ENCODE measurements around the gene RNF166. TPM values are rescaled to one million over a fixed set of nuclear protein-coding genes. Genes with fewer than 3 reads are reported as not detected.

RNF166 gene
- total and polyA plus RNA-seq, 2 of the 13 experiments (the other 11 are each of a cell fraction or from before 2014, with no cell fraction given): 21.4 to 23.0 TPM

DNA sequence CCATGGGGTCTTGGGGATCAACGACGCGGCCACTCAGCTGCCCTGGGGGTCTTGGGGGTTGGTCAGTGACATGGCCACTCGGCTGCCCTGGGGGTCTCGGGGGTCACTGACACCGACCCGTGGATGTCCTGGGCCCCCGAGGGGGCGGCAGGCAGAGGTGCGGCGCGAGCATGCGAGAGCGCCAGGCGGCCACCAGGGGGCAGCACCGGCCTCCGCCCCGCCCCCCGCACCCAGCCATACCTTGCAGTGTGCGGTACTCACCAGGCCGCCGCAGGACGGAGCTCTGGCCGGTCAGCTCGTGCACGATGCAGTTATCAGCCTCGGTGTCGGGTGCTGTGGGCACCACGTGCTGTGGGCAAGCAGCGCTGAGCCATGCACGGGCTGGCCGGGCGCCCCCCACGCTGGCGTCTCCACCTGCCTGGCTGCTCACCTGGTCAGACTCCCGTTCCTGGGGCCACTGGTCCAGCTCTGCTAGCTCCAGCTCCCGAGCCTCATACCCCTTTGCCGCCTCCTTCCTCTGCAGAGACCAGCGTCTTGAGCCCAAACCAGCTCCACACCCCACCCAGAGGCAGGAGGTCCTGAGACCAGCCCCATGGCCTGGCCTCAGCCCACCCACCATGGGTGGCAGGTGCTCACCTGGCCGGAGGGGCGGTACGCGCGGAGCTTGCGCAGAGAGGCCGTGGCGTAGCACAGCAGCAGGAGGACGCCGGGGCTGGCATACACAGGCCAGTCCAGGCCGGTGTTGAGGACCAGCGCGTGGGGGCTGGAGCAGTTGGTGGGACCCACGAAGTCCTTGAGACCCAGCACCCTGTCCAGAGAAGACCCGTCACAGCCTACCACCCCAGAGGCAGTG lies 31.3 kb upstream of the RNF166 start (continued):
- TF ChIP-seq, protein P1, sequence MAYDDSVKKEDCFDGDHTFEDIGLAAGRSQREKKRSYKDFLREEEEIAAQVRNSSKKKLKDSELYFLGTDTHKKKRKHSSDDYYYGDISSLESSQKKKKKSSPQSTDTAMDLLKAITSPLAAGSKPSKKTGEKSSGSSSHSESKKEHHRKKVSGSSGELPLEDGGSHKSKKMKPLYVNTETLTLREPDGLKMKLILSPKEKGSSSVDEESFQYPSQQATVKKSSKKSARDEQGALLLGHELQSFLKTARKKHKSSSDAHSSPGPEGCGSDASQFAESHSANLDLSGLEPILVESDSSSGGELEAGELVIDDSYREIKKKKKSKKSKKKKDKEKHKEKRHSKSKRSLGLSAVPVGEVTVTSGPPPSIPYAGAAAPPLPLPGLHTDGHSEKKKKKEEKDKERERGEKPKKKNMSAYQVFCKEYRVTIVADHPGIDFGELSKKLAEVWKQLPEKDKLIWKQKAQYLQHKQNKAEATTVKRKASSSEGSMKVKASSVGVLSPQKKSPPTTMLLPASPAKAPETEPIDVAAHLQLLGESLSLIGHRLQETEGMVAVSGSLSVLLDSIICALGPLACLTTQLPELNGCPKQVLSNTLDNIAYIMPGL (CRISPR knock-in tag; IDR thresholded peaks at IDR 0.05; ENCODE audit: borderline replicate concordance in 1 of 2, low read depth in 1 of 2): peak; percentile 81 to 85
- peak; percentile 93 for TF ChIP-seq ZSCAN25 (CRISPR knock-in tag; IDR thresholded peaks at IDR 0.05)
- peak; percentile 88; the same call in 1 of the 2 replicates for TF ChIP-seq AHR (CRISPR knock-in tag; IDR thresholded peaks at IDR 0.05)
- no peak for TF ChIP-seq ZNF232 (CRISPR knock-in tag; IDR thresholded peaks at IDR 0.05; ENCODE audit: borderline replicate concordance)
- TF ChIP-seq ZBTB38 (CRISPR knock-in tag; IDR thresholded peaks at IDR 0.05): peak; percentile 97
- TF ChIP-seq, protein P2, sequence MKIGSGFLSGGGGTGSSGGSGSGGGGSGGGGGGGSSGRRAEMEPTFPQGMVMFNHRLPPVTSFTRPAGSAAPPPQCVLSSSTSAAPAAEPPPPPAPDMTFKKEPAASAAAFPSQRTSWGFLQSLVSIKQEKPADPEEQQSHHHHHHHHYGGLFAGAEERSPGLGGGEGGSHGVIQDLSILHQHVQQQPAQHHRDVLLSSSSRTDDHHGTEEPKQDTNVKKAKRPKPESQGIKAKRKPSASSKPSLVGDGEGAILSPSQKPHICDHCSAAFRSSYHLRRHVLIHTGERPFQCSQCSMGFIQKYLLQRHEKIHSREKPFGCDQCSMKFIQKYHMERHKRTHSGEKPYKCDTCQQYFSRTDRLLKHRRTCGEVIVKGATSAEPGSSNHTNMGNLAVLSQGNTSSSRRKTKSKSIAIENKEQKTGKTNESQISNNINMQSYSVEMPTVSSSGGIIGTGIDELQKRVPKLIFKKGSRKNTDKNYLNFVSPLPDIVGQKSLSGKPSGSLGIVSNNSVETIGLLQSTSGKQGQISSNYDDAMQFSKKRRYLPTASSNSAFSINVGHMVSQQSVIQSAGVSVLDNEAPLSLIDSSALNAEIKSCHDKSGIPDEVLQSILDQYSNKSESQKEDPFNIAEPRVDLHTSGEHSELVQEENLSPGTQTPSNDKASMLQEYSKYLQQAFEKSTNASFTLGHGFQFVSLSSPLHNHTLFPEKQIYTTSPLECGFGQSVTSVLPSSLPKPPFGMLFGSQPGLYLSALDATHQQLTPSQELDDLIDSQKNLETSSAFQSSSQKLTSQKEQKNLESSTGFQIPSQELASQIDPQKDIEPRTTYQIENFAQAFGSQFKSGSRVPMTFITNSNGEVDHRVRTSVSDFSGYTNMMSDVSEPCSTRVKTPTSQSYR (CRISPR knock-in tag; IDR thresholded peaks at IDR 0.05; ENCODE audit: borderline replicate concordance): peak; percentile 85; the same call in 1 of the 2 replicates
- peak; percentile 28; the same call in 1 of the 2 replicates for TF ChIP-seq MED1 (CRISPR knock-in tag; IDR thresholded peaks at IDR 0.05)
- TF ChIP-seq ADNP (CRISPR knock-in tag; IDR thresholded peaks at IDR 0.05): no peak
- no peak for TF ChIP-seq ZNF737 (CRISPR knock-in tag; IDR thresholded peaks at IDR 0.05; ENCODE audit: borderline replicate concordance)
- TF ChIP-seq THYN1 (CRISPR knock-in tag; IDR thresholded peaks at IDR 0.05; ENCODE audit: borderline replicate concordance, low read depth): no peak
- 0 out of 2 replicates have a peak, but pooled peaks have one; percentile 37 for TF ChIP-seq CCDC6 (CRISPR knock-in tag; IDR thresholded peaks at IDR 0.05)
- no peak for TF ChIP-seq NFATC3 (CRISPR knock-in tag; IDR thresholded peaks at IDR 0.05)
- TF ChIP-seq ARID4A (CRISPR knock-in tag; IDR thresholded peaks at IDR 0.05; ENCODE audit: borderline replicate concordance): peak; percentile 69
- peak; percentile 30; the same call in 1 of the 2 replicates for TF ChIP-seq SMC3 (IDR thresholded peaks at IDR 0.05; ENCODE audit: low read length)
- TF ChIP-seq, protein P3, sequence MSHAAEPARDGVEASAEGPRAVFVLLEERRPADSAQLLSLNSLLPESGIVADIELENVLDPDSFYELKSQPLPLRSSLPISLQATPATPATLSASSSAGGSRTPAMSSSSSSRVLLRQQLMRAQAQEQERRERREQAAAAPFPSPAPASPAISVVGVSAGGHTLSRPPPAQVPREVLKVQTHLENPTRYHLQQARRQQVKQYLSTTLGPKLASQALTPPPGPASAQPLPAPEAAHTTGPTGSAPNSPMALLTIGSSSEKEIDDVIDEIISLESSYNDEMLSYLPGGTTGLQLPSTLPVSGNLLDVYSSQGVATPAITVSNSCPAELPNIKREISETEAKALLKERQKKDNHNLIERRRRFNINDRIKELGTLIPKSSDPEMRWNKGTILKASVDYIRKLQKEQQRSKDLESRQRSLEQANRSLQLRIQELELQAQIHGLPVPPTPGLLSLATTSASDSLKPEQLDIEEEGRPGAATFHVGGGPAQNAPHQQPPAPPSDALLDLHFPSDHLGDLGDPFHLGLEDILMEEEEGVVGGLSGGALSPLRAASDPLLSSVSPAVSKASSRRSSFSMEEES (CRISPR knock-in tag; IDR thresholded peaks at IDR 0.05): no peak
- TF ChIP-seq HNRNPUL1 (IDR thresholded peaks at IDR 0.05; ENCODE audit: low read depth, low read length): no peak
- peak; percentile 87; the same call in 1 of the 2 replicates for TF ChIP-seq ZNF891 (CRISPR knock-in tag; IDR thresholded peaks at IDR 0.05)
- 0 out of 2 replicates have a peak, but pooled peaks have one; percentile 74 for TF ChIP-seq WIZ (CRISPR knock-in tag; IDR thresholded peaks at IDR 0.05)
